ENCODE results near the gene GNB3. TPM values are rescaled to one million over a fixed set of nuclear protein-coding genes. Genes with fewer than 3 reads are reported as not detected.

Gene GNB3
- total RNA-seq, 1 experiment from 2014 or later: 14.0 TPM

DNA sequence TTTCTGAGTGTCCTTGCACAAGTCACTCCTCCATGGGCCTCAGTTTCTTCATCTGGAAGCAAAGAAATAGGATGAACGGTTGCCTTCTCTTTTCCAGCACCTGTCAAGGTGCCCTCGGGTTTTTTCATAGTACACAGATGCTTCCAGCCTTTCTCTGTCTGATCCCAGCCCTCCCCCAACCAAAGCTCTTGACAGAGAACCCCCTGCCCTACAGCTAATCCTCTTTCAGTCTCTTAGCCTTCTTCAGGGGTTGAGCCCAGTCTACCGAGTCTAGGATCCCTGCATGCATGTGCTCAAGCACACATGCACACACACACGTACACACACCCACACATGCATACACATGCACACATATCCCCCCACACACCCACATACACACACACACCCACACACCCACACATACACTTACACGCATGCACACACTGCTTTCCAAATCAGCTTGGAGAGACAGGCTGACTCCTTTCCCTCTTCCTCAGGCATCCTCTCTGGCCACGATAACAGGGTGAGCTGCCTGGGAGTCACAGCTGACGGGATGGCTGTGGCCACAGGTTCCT lies 5.7 kb downstream of the GNB3 start:
- TF ChIP-seq FOXP1 (CRISPR knock-in tag; IDR thresholded peaks at IDR 0.05; ENCODE audit: borderline replicate concordance) (no peak), GABPB1 (CRISPR knock-in tag; IDR thresholded peaks at IDR 0.05) (no peak)
- TF ChIP-seq, protein P1, sequence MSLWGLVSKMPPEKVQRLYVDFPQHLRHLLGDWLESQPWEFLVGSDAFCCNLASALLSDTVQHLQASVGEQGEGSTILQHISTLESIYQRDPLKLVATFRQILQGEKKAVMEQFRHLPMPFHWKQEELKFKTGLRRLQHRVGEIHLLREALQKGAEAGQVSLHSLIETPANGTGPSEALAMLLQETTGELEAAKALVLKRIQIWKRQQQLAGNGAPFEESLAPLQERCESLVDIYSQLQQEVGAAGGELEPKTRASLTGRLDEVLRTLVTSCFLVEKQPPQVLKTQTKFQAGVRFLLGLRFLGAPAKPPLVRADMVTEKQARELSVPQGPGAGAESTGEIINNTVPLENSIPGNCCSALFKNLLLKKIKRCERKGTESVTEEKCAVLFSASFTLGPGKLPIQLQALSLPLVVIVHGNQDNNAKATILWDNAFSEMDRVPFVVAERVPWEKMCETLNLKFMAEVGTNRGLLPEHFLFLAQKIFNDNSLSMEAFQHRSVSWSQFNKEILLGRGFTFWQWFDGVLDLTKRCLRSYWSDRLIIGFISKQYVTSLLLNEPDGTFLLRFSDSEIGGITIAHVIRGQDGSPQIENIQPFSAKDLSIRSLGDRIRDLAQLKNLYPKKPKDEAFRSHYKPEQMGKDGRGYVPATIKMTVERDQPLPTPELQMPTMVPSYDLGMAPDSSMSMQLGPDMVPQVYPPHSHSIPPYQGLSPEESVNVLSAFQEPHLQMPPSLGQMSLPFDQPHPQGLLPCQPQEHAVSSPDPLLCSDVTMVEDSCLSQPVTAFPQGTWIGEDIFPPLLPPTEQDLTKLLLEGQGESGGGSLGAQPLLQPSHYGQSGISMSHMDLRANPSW (CRISPR knock-in tag; conservative IDR thresholded peaks at IDR 0.05; ENCODE audit: low read depth): no peak
- TF ChIP-seq, protein P2, sequence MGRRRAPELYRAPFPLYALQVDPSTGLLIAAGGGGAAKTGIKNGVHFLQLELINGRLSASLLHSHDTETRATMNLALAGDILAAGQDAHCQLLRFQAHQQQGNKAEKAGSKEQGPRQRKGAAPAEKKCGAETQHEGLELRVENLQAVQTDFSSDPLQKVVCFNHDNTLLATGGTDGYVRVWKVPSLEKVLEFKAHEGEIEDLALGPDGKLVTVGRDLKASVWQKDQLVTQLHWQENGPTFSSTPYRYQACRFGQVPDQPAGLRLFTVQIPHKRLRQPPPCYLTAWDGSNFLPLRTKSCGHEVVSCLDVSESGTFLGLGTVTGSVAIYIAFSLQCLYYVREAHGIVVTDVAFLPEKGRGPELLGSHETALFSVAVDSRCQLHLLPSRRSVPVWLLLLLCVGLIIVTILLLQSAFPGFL (CRISPR knock-in tag; IDR thresholded peaks at IDR 0.05; ENCODE audit: borderline replicate concordance): no peak
- TF ChIP-seq, protein P3, sequence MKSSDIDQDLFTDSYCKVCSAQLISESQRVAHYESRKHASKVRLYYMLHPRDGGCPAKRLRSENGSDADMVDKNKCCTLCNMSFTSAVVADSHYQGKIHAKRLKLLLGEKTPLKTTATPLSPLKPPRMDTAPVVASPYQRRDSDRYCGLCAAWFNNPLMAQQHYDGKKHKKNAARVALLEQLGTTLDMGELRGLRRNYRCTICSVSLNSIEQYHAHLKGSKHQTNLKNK (CRISPR knock-in tag; IDR thresholded peaks at IDR 0.05): no peak
- H3K9me3 Mint-ChIP-seq: no peaks in the 10 kb centered on the region
- H3K4me1 Mint-ChIP-seq: peaks cover 14% of the 10 kb centered on the region
- POLR2A ChIA-PET: no interaction called here
- no peak for DNase-seq (ENCODE audit: low spot score)
- CTCF ChIA-PET: interaction anchor here (0.8 kb wide), 1 partner anchor 23 kb away, joined by 3 read pairs; no protein-coding TSS in a partner anchor
- H3K27ac Mint-ChIP-seq: no peak overlapping the region
- no peaks in the 10 kb centered on the region for H3K27me3 Mint-ChIP-seq (ENCODE audit: low read depth)
- H3K36me3 Mint-ChIP-seq: peaks cover 61% of the 10 kb centered on the region
- H3K4me3 Mint-ChIP-seq: no peak overlapping the region
- no peak for ATAC-seq

DNA sequence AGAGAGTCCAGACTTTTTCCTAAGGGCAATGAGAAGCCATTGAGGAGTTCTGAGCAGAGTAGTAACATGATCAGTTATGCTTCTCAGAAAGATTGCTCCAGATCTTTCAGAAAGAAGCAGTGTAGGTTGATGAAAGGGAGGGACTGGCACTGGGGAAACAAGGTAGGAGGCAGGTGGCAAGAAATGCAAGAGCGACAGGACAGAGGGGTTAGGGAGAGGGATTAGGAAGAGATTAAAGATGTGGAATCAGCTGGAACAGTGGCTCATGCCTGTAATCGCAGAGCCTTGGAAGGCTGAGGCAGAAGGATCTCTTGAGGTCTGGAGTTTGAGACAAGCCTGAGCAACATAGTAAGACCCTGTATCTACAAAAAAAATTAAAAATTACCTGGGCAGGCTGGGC lies 7.0 kb downstream of the GNB3 start:
- TF ChIP-seq NR2C2 (CRISPR knock-in tag; IDR thresholded peaks at IDR 0.05) (no peak), ZBTB21 (CRISPR knock-in tag; IDR thresholded peaks at IDR 0.05; ENCODE audit: borderline replicate concordance) (no peak), ATF1 (CRISPR knock-in tag; IDR thresholded peaks at IDR 0.05) (no peak), SMAD3 (CRISPR knock-in tag; IDR thresholded peaks at IDR 0.05; ENCODE audit: borderline replicate concordance) (no peak), SMAD4 (CRISPR knock-in tag; IDR thresholded peaks at IDR 0.05) (no peak), TEAD1 (CRISPR knock-in tag; IDR thresholded peaks at IDR 0.05) (no peak), ZNF138 (CRISPR knock-in tag; conservative IDR thresholded peaks at IDR 0.05) (no peak), HMGA2 (CRISPR knock-in tag; IDR thresholded peaks at IDR 0.05) (no peak), MXD4 (CRISPR knock-in tag; IDR thresholded peaks at IDR 0.05; ENCODE audit: borderline replicate concordance) (no peak)
- TF ChIP-seq, protein P4, sequence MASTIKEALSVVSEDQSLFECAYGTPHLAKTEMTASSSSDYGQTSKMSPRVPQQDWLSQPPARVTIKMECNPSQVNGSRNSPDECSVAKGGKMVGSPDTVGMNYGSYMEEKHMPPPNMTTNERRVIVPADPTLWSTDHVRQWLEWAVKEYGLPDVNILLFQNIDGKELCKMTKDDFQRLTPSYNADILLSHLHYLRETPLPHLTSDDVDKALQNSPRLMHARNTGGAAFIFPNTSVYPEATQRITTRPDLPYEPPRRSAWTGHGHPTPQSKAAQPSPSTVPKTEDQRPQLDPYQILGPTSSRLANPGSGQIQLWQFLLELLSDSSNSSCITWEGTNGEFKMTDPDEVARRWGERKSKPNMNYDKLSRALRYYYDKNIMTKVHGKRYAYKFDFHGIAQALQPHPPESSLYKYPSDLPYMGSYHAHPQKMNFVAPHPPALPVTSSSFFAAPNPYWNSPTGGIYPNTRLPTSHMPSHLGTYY (CRISPR knock-in tag; IDR thresholded peaks at IDR 0.05): no peak
- TF ChIP-seq, protein P5, sequence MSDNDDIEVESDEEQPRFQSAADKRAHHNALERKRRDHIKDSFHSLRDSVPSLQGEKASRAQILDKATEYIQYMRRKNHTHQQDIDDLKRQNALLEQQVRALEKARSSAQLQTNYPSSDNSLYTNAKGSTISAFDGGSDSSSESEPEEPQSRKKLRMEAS (CRISPR knock-in tag; IDR thresholded peaks at IDR 0.05): no peak
- TF ChIP-seq, protein P3 (CRISPR knock-in tag; IDR thresholded peaks at IDR 0.05): no peak
- TF ChIP-seq, protein P6, sequence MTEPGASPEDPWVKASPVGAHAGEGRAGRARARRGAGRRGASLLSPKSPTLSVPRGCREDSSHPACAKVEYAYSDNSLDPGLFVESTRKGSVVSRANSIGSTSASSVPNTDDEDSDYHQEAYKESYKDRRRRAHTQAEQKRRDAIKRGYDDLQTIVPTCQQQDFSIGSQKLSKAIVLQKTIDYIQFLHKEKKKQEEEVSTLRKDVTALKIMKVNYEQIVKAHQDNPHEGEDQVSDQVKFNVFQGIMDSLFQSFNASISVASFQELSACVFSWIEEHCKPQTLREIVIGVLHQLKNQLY (CRISPR knock-in tag; IDR thresholded peaks at IDR 0.05): no peak
- DNase-seq (ENCODE audit: low spot score): no peak
- H3K27ac Mint-ChIP-seq: no peak overlapping the region
- H3K4me1 Mint-ChIP-seq: peaks cover 14% of the 10 kb centered on the region
- POLR2A ChIA-PET: no interaction called here
- H3K36me3 Mint-ChIP-seq: peaks cover 56% of the 10 kb centered on the region
- H3K4me3 Mint-ChIP-seq: no peak overlapping the region
- H3K9me3 Mint-ChIP-seq: no peaks in the 10 kb centered on the region
- CTCF ChIA-PET: no interaction called here
- no peak for ATAC-seq
- no peaks in the 10 kb centered on the region for H3K27me3 Mint-ChIP-seq (ENCODE audit: low read depth)

Data from WTC11 (cell line).